NCI-H2227 (cell line): Measurements from ENCODE around the gene FHL2.

Experiments
- DNase-seq: peaks from one replicate; lab custom pipeline; 2025; ENCODE audit not compliant: unreplicated experiment; lab: John Stamatoyannopoulos, UW

Gene FHL2

GRCh38 chr2:105399207-105399861 is 483 bp upstream of the FHL2 start:
- DNase-seq: no peak

GRCh38 chr2:105397953-105398335 is 907 bp downstream of the FHL2 start:
- no peak for DNase-seq

- DNase-seq: no peak
These were observed 1.7 kb downstream of the FHL2 start for GRCh38 chr2:105397025-105397722.

- DNase-seq: no peak
These were observed 2.4 kb downstream of the FHL2 start for GRCh38 chr2:105396254-105397024.

GRCh38 chr2:105395691-105396090 is 3.2 kb downstream of the FHL2 start:
- no peak for DNase-seq

GRCh38 chr2:105394951-105395611 is 3.8 kb downstream of the FHL2 start:
- no peak for DNase-seq

GRCh38 chr2:105393373-105394055 is 5.3 kb downstream of the FHL2 start:
- no peak for DNase-seq

GRCh38 chr2:105391763-105392662 is 6.8 kb downstream of the FHL2 start:
- DNase-seq: no peak

- no peak for DNase-seq
These were observed 7.7 kb downstream of the FHL2 start for GRCh38 chr2:105391058-105391627.

GRCh38 chr2:105390454-105390853 is 8.4 kb downstream of the FHL2 start:
- no peak for DNase-seq

GRCh38 chr2:105388971-105389381 is 9.9 kb downstream of the FHL2 start:
- no peak for DNase-seq

- no peak for DNase-seq
These were observed 11.6 kb downstream of the FHL2 start for GRCh38 chr2:105387225-105387624.

GRCh38 chr2:105385731-105386540 is 12.9 kb downstream of the FHL2 start:
- no peak for DNase-seq

- DNase-seq: no peak
These were observed 14.0 kb downstream of the FHL2 start for GRCh38 chr2:105384861-105385260.

GRCh38 chr2:105384216-105384615 is 14.6 kb downstream of the FHL2 start:
- DNase-seq: no peak

GRCh38 chr2:105383432-105384166 is 15.3 kb downstream of the FHL2 start:
- DNase-seq: no peak

- DNase-seq: no peak
These were observed 16.7 kb downstream of the FHL2 start for GRCh38 chr2:105382177-105382576.

GRCh38 chr2:105381101-105381668 is 17.7 kb downstream of the FHL2 start:
- no peak for DNase-seq
